Karpas-422 (cell line): ENCODE results near the gene FGR. TPM values are rescaled to one million over a fixed set of nuclear protein-coding genes. Genes with fewer than 3 reads are reported as not detected.

ENCODE experiments used
- DNase-seq: peaks from one replicate; pipeline ENCODE4 v3.0.0-alpha.2; 2015
- H2AFZ ChIP-seq: fragments of 200-600 bp; sonication (generic); 2 replicates; pipeline ENCODE4 v1.6.1; 2014; ENCODE audit warnings: antibody characterized with exemption, low read length, mixed read lengths
- H3K27ac ChIP-seq: fragments of 200-600 bp; sonication (generic); 2 replicates; pipeline ENCODE4 v1.5.1; 2014; ENCODE audit warnings: mild to moderate bottlenecking, low read length, moderate library complexity
- H3K27me3 ChIP-seq: fragments of 200-600 bp; sonication (generic); 2 replicates; pipeline ENCODE4 v1.6.1; 2014; ENCODE audit warnings: low read length, mixed read lengths
- H3K36me3 ChIP-seq: fragments of 200-600 bp; sonication (generic); 2 replicates; pipeline ENCODE4 v1.6.1; 2014; ENCODE audit warnings: low read length, mixed read lengths; ENCODE audit not compliant: insufficient read depth
- H3K4me1 ChIP-seq: fragments of 200-600 bp; sonication (generic); 2 replicates; pipeline ENCODE4 v1.6.1; 2014; ENCODE audit warnings: mild to moderate bottlenecking, low read length, mixed read lengths
- H3K4me2 ChIP-seq: fragments of 200-600 bp; sonication (generic); 2 replicates; pipeline ENCODE4 v1.6.1; 2014; ENCODE audit warnings: low read length, low read depth, mild to moderate bottlenecking; ENCODE audit not compliant: poor library complexity, severe bottlenecking
- H3K4me3 ChIP-seq: fragments of 200-600 bp; sonication (generic); 2 replicates; pipeline ENCODE4 v1.5.1; 2014; ENCODE audit warnings: mild to moderate bottlenecking, antibody characterized with exemption, low read length, mixed read lengths
- H3K79me2 ChIP-seq: fragments of 200-600 bp; sonication (generic); 2 replicates; pipeline ENCODE4 v1.6.1; 2014; ENCODE audit warnings: mild to moderate bottlenecking, low read length, mixed read lengths
- H3K9ac ChIP-seq: fragments of 200-600 bp; sonication (generic); 2 replicates; pipeline ENCODE4 v1.6.0; 2014; ENCODE audit warnings: low read length
- H3K9me2 ChIP-seq: fragments of 200-600 bp; sonication (generic), shearing (Covaris generic); replicated peaks from 2 replicates; pipeline ENCODE4 v1.6.0; 2014; ENCODE audit warnings: mild to moderate bottlenecking, low read length, moderate library complexity; ENCODE audit not compliant: insufficient read depth
- H3K9me3 ChIP-seq: fragments of 300-700, 200-600 bp; sonication (generic); 2 replicates; pipeline ENCODE4 v1.6.1; 2014; ENCODE audit warnings: low read length, mixed read lengths
- H4K20me1 ChIP-seq: fragments of 200-600 bp; sonication (generic); 2 replicates; pipeline ENCODE4 v1.6.1; 2014; ENCODE audit warnings: mild to moderate bottlenecking, antibody characterized with exemption, low read length, low read depth; ENCODE audit not compliant: insufficient read depth
- total RNA-seq: library from RNA; depleted of rRNA; stranded (reverse); fragments of >200 nt; shearing (Covaris generic); gene quantifications from 2 replicates; pipeline ENCODE4 v1.2.3, GENCODE V29; 2014; ENCODE audit warnings: low replicate concordance

FGR gene
- total RNA-seq, 1 experiment from 2014 or later = 3.0 TPM

- Histone ChIP-seq H3K9me2 (no peaks in the 10 kb centered on the region), H4K20me1 (no peaks in the 10 kb centered on the region), H3K27ac (no peak overlapping the region), H3K79me2 (no peaks in the 10 kb centered on the region), H2AFZ (no peak overlapping the region), H3K4me2 (no peak overlapping the region), H3K4me1 (peaks cover 21% of the 10 kb centered on the region), H3K4me3 (no peak overlapping the region), H3K27me3 (no peaks in the 10 kb centered on the region), H3K9me3 (no peaks in the 10 kb centered on the region), H3K9ac (no peak overlapping the region), H3K36me3 (no peaks in the 10 kb centered on the region)
- DNase-seq = no peak
Observed at GRCh38 chr1:27664291-27664690, 29.3 kb upstream of the FGR start.

- H3K9ac ChIP-seq = peak overlapping the region; percentile 68
Observed at GRCh38 chr1:27662707-27663393, 27.9 kb upstream of the FGR start.

GRCh38 chr1:27662261-27662660, 27.3 kb upstream of the FGR start:
- no peaks in the 10 kb centered on the region for H3K27me3 ChIP-seq
- no peaks in the 10 kb centered on the region for H4K20me1 ChIP-seq
- peak overlapping the region; percentile 83 for H3K27ac ChIP-seq
- peak overlapping the region; percentile 68; the same call in 1 of the 2 replicates for H2AFZ ChIP-seq
- peak overlapping the region; percentile 68 for H3K9ac ChIP-seq
- DNase-seq = no peak
- H3K4me2 ChIP-seq = peak overlapping the region; percentile 61
- no peaks in the 10 kb centered on the region for H3K9me2 ChIP-seq
- no peaks in the 10 kb centered on the region for H3K79me2 ChIP-seq
- H3K4me3 ChIP-seq = no peak overlapping the region
- no peaks in the 10 kb centered on the region for H3K36me3 ChIP-seq
- peaks cover 30% of the 10 kb centered on the region for H3K4me1 ChIP-seq
- H3K9me3 ChIP-seq = no peaks in the 10 kb centered on the region

More at GRCh38 chr1:27662707-27663393, 27.9 kb upstream of the FGR start:
- Histone ChIP-seq H4K20me1 (no peaks in the 10 kb centered on the region), H3K4me2 (peak overlapping the region; percentile 61), H3K79me2 (no peaks in the 10 kb centered on the region), H3K27ac (peak overlapping the region; percentile 83), H3K9me2 (no peaks in the 10 kb centered on the region), H3K27me3 (no peaks in the 10 kb centered on the region), H3K4me3 (peak overlapping the region; percentile 31; the same call in 1 of the 2 replicates), H2AFZ (peak overlapping the region; percentile 68; the same call in 1 of the 2 replicates), H3K36me3 (no peaks in the 10 kb centered on the region), H3K9me3 (no peaks in the 10 kb centered on the region), H3K4me1 (peaks cover 30% of the 10 kb centered on the region)
- peak; percentile 96 for DNase-seq

GRCh38 chr1:27661412-27662075, 26.6 kb upstream of the FGR start:
- H3K36me3 ChIP-seq = no peaks in the 10 kb centered on the region
- H3K9ac ChIP-seq = no peak overlapping the region
- no peak overlapping the region for H2AFZ ChIP-seq
- H3K4me2 ChIP-seq = no peak overlapping the region
- H4K20me1 ChIP-seq = no peaks in the 10 kb centered on the region
- no peaks in the 10 kb centered on the region for H3K9me2 ChIP-seq
- H3K4me1 ChIP-seq = peaks cover 30% of the 10 kb centered on the region
- no peaks in the 10 kb centered on the region for H3K27me3 ChIP-seq
- no peak for DNase-seq
- no peaks in the 10 kb centered on the region for H3K9me3 ChIP-seq
- no peaks in the 10 kb centered on the region for H3K79me2 ChIP-seq
- no peak overlapping the region for H3K27ac ChIP-seq
- H3K4me3 ChIP-seq = no peak overlapping the region

- H3K4me2 ChIP-seq = peak overlapping the region; percentile 72
- H3K9me2 ChIP-seq = no peaks in the 10 kb centered on the region
- no peak for DNase-seq
- H3K9me3 ChIP-seq = no peaks in the 10 kb centered on the region
- peaks cover 30% of the 10 kb centered on the region for H3K4me1 ChIP-seq
- H3K79me2 ChIP-seq = no peaks in the 10 kb centered on the region
- H3K27ac ChIP-seq = peak overlapping the region; percentile 3; the same call in 1 of the 2 replicates
- peak overlapping the region; percentile 54 for H3K4me3 ChIP-seq
- no peaks in the 10 kb centered on the region for H4K20me1 ChIP-seq
- peak overlapping the region; percentile 71 for H2AFZ ChIP-seq
- peak overlapping the region; percentile 48 for H3K9ac ChIP-seq
- no peaks in the 10 kb centered on the region for H3K36me3 ChIP-seq
- H3K27me3 ChIP-seq = no peaks in the 10 kb centered on the region
Observed at GRCh38 chr1:27660300-27660835, 25.4 kb upstream of the FGR start.

GRCh38 chr1:27659497-27660299, 24.7 kb upstream of the FGR start:
- Histone ChIP-seq H3K4me3 (peak overlapping the region; percentile 59), H3K4me2 (peak overlapping the region; percentile 75), H3K27me3 (no peaks in the 10 kb centered on the region), H3K36me3 (no peaks in the 10 kb centered on the region), H3K9ac (peak overlapping the region; percentile 73), H3K9me2 (no peaks in the 10 kb centered on the region), H3K27ac (peak overlapping the region; percentile 58), H3K79me2 (no peaks in the 10 kb centered on the region), H4K20me1 (no peaks in the 10 kb centered on the region), H2AFZ (peak overlapping the region; percentile 71), H3K9me3 (no peaks in the 10 kb centered on the region), H3K4me1 (peaks cover 30% of the 10 kb centered on the region)
- peak; percentile 97 for DNase-seq

GRCh38 chr1:27658951-27659496, 24.0 kb upstream of the FGR start:
- peak overlapping the region; percentile 75 for H3K4me2 ChIP-seq
- peak overlapping the region; percentile 58 for H3K27ac ChIP-seq
- H3K79me2 ChIP-seq = no peaks in the 10 kb centered on the region
- no peaks in the 10 kb centered on the region for H3K9me3 ChIP-seq
- H3K36me3 ChIP-seq = no peaks in the 10 kb centered on the region
- H3K9ac ChIP-seq = peak overlapping the region; percentile 73
- peak overlapping the region; percentile 59 for H3K4me3 ChIP-seq
- H3K4me1 ChIP-seq = peaks cover 30% of the 10 kb centered on the region
- H3K9me2 ChIP-seq = no peaks in the 10 kb centered on the region
- H4K20me1 ChIP-seq = no peaks in the 10 kb centered on the region
- H2AFZ ChIP-seq = peak overlapping the region; percentile 1; the same call in 1 of the 2 replicates
- no peaks in the 10 kb centered on the region for H3K27me3 ChIP-seq
- peak; percentile 70 for DNase-seq
